B cell (primary cell): ENCODE measurements around the gene MAPKAP1. TPM values are rescaled to one million over a fixed set of nuclear protein-coding genes. Genes with fewer than 3 reads are reported as not detected.

Experiments
- ATAC-seq: fragments of 200-7000 bp; cut with Tn5 transposase; one replicate; pipeline ENCODE4 v1.10.0; 2021; ENCODE audit warnings: low read depth, mild to moderate bottlenecking, moderate number of reproducible peaks, moderate library complexity
- CTCF ChIA-PET: fragments of 350-600 bp; sonication (Branson Sonifier 250); formaldehyde crosslinking; loops from one replicate; lab custom pipeline; 2021; ENCODE audit warnings: antibody characterized with exemption, inconsistent platforms; lab: Charles Lee
- POLR2A ChIA-PET: fragments of 350-600 bp; sonication (Branson Sonifier 250); formaldehyde crosslinking; loops from one replicate; lab custom pipeline; 2021; ENCODE audit warnings: antibody characterized with exemption; lab: Charles Lee
- DNase-seq: peaks from one replicate; pipeline ENCODE4 v3.0.0; 2013
- H2AFZ ChIP-seq: 2 replicates; pipeline ENCODE4 v1.6.1; 2012; ENCODE audit warnings: mild to moderate bottlenecking, low read depth, low read length; ENCODE audit not compliant: insufficient read depth, poor library complexity, severe bottlenecking
- H3K27ac ChIP-seq, 2 donors: 1 replicate in 1 of 2; 2 replicates in 1 of 2; pipeline ENCODE4 v1.5.1; 2012 to 2013; ENCODE audit warnings: low read length in 2 of 2, mild to moderate bottlenecking in 2 of 2, moderate library complexity in 1 of 2
- H3K27me3 ChIP-seq, 4 experiments: fragments of 200-600 bp in 1 of 4; sonication (generic) in 1 of 4; replicated peaks in 1 of 4; 1 replicate in 2 of 4; 2 replicates in 2 of 4; pipeline versions ENCODE4 v1.6.1 to v1.7.0; 2013 to 2016; ENCODE audit warnings: low read length in 3 of 4, mild to moderate bottlenecking in 2 of 4, mixed read lengths in 1 of 4, moderate library complexity in 1 of 4; ENCODE audit not compliant: insufficient read depth in 4 of 4, control insufficient read depth in 3 of 4; ENCODE audit errors: control extremely low read depth in 1 of 4
- H3K36me3 ChIP-seq, 2 experiments: replicated peaks in 1 of 2; 1 replicate in 1 of 2; 2 replicates in 1 of 2; pipeline versions ENCODE4 v1.6.1 to v1.7.1; 2013; ENCODE audit warnings: low read length in 1 of 2; ENCODE audit not compliant: insufficient read depth in 2 of 2, control insufficient read depth in 1 of 2; ENCODE audit errors: control extremely low read depth in 1 of 2, extremely low read depth in 1 of 2
- H3K4me1 ChIP-seq, 2 donors: fragments of 200-600 bp in 1 of 2; sonication (generic) in 1 of 2; 1 replicate in 1 of 2; 2 replicates in 1 of 2; pipeline versions ENCODE4 v1.5.1 to v1.6.1; 2013 to 2017; ENCODE audit warnings: low read length in 2 of 2; ENCODE audit not compliant: control insufficient read depth in 2 of 2, insufficient read depth in 2 of 2
- H3K4me2 ChIP-seq: replicated peaks from 2 replicates; pipeline ENCODE3; 2012; ENCODE audit warnings: mild to moderate bottlenecking, low read depth, low read length; ENCODE audit not compliant: poor library complexity, severe bottlenecking
- H3K4me3 ChIP-seq, 5 experiments: fragments of 200-600 bp in 1 of 5; sonication (generic) in 1 of 5; 1 replicate in 3 of 5; 2 replicates in 2 of 5; pipeline versions ENCODE4 v1.5.1 to v1.7.0; 2011 to 2016; ENCODE audit warnings: low read length in 4 of 5, mild to moderate bottlenecking in 4 of 5, low read depth in 2 of 5, control low read depth in 1 of 5, moderate library complexity in 1 of 5; ENCODE audit not compliant: insufficient read depth in 1 of 5; ENCODE audit errors: control extremely low read depth in 1 of 5, extremely low read depth in 1 of 5
- H3K79me2 ChIP-seq: fragments of 200-600 bp; sonication (generic); one replicate; pipeline ENCODE4 v1.6.0; 2016; ENCODE audit warnings: low read length; ENCODE audit not compliant: control insufficient read depth, insufficient read depth
- H3K9ac ChIP-seq: fragments of 200-600 bp; sonication (generic); 2 replicates; pipeline ENCODE4 v1.6.1; 2017; ENCODE audit warnings: mild to moderate bottlenecking, low read length, moderate library complexity
- H3K9me3 ChIP-seq, 3 donors: one replicate each; pipeline versions ENCODE4 v1.6.1 to v1.7.1; 2013; ENCODE audit warnings: low read length in 2 of 3; ENCODE audit not compliant: control insufficient read depth in 2 of 3, insufficient read depth in 1 of 3; ENCODE audit errors: control extremely low read depth in 1 of 3
- H4K20me1 ChIP-seq: 2 replicates; pipeline ENCODE4 v1.6.0; 2012; ENCODE audit warnings: mild to moderate bottlenecking, low read length; ENCODE audit not compliant: insufficient read depth, control insufficient read depth, poor library complexity, severe bottlenecking
- H3K27ac Mint-ChIP-seq: one replicate; pipeline ENCODE4 v1.8.0; 2021; ENCODE audit warnings: mixed read lengths
- H3K27me3 Mint-ChIP-seq: one replicate; pipeline ENCODE4 v1.8.0; 2021; ENCODE audit warnings: mixed read lengths
- H3K4me1 Mint-ChIP-seq: one replicate; pipeline ENCODE4 v1.8.0; 2021; ENCODE audit warnings: mixed read lengths
- H3K4me3 Mint-ChIP-seq: one replicate; pipeline ENCODE4 v1.8.0; 2021; ENCODE audit warnings: mixed read lengths
- H3K9me3 Mint-ChIP-seq: one replicate; pipeline ENCODE4 v1.8.0; 2022; ENCODE audit warnings: mixed read lengths; ENCODE audit not compliant: insufficient read depth
- EZH2 ChIP-seq: IDR thresholded peaks from 2 replicates; pipeline ENCODE4 v1.6.1; 2012; ENCODE audit warnings: borderline replicate concordance, low read depth, mild to moderate bottlenecking, moderate library complexity, low read length; ENCODE audit not compliant: insufficient read depth, poor library complexity, severe bottlenecking
- WGBS: methylation state at CpG from one replicate; pipeline ENCODE4 v1.1.5; 2013; ENCODE audit warnings: missing lambda C conversion rate; ENCODE audit not compliant: insufficient coverage; 5-methylcytosine and 5-hydroxymethylcytosine counted together
- intact Hi-C: fragments of 100-400 bp; cut with micrococcal nuclease; formaldehyde crosslinking; loops from one replicate; pipeline ENCODE4 v1.10.0; 2022
- polyA plus RNA-seq: library from polyadenylated mRNA; depleted of rRNA; stranded (reverse); fragments of >200 nt; gene quantifications from 2 replicates; pipeline ENCODE4 v1.2.3, GENCODE V29; 2012
- total RNA-seq, 2 donors: library from RNA; stranded (reverse); fragments of 120-200 nt in 1 of 2; gene quantifications; 1 replicate in 1 of 2; 2 replicates in 1 of 2; pipeline versions ENCODE4 v1.2.3 to v1.2.4, GENCODE V29; 2013 to 2022
- TF ChIP-seq, protein P1 (sequence below): fragments of 200-600 bp; IDR thresholded peaks from one replicate; pipeline ENCODE4 v1.8.0; 2022; ENCODE audit warnings: antibody characterized with exemption, mild to moderate bottlenecking

Gene MAPKAP1
- total and polyA plus RNA-seq, 2 donors (not counting 1 experiment from before 2014, with no cell fraction given), result 51.6 to 62.4 TPM

DNA sequence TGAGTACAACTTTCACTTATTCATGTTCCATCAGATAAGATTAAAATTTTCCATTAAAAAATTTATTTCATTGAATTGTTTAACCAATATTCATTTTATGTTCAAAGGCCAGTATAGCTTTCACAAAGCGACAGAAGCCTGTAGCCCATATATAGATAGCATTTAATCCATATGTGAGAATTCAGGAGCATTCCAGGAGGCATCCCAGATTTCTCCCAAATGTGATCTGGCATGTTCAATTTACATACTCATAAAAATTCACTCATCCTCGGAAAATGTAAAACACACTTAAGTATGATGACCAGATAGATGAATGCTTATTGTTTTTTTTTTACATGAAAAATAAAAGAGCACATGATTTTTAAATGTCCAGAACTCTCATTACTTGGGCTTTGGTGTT is 141.9 kb downstream of the MAPKAP1 start:
- H3K4me3 Mint-ChIP-seq, result no peak overlapping the region
- H3K4me1 ChIP-seq, result peaks cover 18 to 24% of the 10 kb centered on the region in 2 donors
- no peak overlapping the region for H3K27ac ChIP-seq
- H3K4me2 ChIP-seq, result no peak overlapping the region
- no peak for TF ChIP-seq EZH2
- TF ChIP-seq, protein P1, sequence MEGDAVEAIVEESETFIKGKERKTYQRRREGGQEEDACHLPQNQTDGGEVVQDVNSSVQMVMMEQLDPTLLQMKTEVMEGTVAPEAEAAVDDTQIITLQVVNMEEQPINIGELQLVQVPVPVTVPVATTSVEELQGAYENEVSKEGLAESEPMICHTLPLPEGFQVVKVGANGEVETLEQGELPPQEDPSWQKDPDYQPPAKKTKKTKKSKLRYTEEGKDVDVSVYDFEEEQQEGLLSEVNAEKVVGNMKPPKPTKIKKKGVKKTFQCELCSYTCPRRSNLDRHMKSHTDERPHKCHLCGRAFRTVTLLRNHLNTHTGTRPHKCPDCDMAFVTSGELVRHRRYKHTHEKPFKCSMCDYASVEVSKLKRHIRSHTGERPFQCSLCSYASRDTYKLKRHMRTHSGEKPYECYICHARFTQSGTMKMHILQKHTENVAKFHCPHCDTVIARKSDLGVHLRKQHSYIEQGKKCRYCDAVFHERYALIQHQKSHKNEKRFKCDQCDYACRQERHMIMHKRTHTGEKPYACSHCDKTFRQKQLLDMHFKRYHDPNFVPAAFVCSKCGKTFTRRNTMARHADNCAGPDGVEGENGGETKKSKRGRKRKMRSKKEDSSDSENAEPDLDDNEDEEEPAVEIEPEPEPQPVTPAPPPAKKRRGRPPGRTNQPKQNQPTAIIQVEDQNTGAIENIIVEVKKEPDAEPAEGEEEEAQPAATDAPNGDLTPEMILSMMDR, result no peak
- H3K36me3 ChIP-seq, result peaks cover 0 to 1% of the 10 kb centered on the region in 2 experiments
- no peaks in the 10 kb centered on the region for H4K20me1 ChIP-seq
- no peak overlapping the region for H3K9ac ChIP-seq
- H3K9me3 ChIP-seq, result peaks cover 0 to under 1% (median 0%) of the 10 kb centered on the region in 3 donors
- no peak overlapping the region for H2AFZ ChIP-seq
- intact Hi-C loops, result no loop called here
- H3K79me2 ChIP-seq, result peaks cover 8% of the 10 kb centered on the region
- H3K4me1 Mint-ChIP-seq, result peaks cover 18% of the 10 kb centered on the region
- DNase-seq (no peak), ATAC-seq (no peak)
- H3K9me3 Mint-ChIP-seq, result no peaks in the 10 kb centered on the region
- CTCF ChIA-PET, result no interaction called here
- WGBS, result no CpG with 5 or more reads among the region's 2 CpGs
- no peak overlapping the region for H3K4me3 ChIP-seq
- H3K27me3 Mint-ChIP-seq, result no peaks in the 10 kb centered on the region
- H3K27me3 ChIP-seq, result no peaks in the 10 kb centered on the region
- POLR2A ChIA-PET, result no interaction called here
- no peak overlapping the region for H3K27ac Mint-ChIP-seq

DNA sequence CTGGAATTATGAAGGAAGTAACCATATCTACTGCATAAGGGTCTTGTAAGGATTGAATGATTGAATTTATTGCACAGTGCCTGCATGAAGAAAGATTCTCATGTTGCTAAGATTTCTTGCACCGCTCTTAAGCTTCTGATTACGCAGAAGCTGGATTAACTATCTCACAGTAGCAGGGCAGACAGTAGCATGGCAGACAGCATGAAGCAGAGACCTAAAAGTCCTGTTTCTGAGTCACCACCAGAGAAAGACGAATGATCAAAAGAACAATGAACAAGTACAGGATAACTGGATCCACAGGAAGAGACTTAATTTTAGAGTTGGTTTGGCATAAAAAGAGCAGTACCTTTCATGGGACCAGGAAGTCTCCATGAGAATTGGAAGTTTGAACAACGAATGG is 142.4 kb downstream of the MAPKAP1 start:
- Histone ChIP-seq H3K9ac (no peak overlapping the region), H3K27ac (no peak overlapping the region), H3K4me2 (no peak overlapping the region), H3K79me2 (peaks cover 8% of the 10 kb centered on the region), H2AFZ (no peak overlapping the region), H3K4me3 (no peak overlapping the region), H3K27me3 (no peaks in the 10 kb centered on the region), H4K20me1 (no peaks in the 10 kb centered on the region), H3K36me3 (peaks cover 1 to 2% of the 10 kb centered on the region in 2 experiments), H3K4me1 (peaks cover 18 to 24% of the 10 kb centered on the region in 2 donors), H3K9me3 (no peaks in the 10 kb centered on the region)
- Mint-ChIP-seq H3K9me3 (no peaks in the 10 kb centered on the region), H3K4me3 (no peak overlapping the region), H3K27me3 (no peaks in the 10 kb centered on the region), H3K4me1 (peaks cover 18% of the 10 kb centered on the region), H3K27ac (no peak overlapping the region)
- WGBS, result 98% methylated on average over 3 of the region's 4 CpGs
- no peak for DNase-seq
- ChIA-PET POLR2A (no interaction called here), CTCF (no interaction called here)
- no peak for TF ChIP-seq EZH2
- TF ChIP-seq, protein P1, result no peak
- no peak for ATAC-seq
- intact Hi-C loops, result no loop called here
